NCI-H1105 treated with DMSO at 0.1 percent for 48 hours (cell line): ENCODE results near the gene ENTPD8.
"Not testable (repeated sequence)": the region's sequence is repeated elsewhere in the genome, so short reads cannot be mapped to it uniquely, and the experiment has no call there.

Experiments
- DNase-seq: peaks from one replicate; lab custom pipeline; 2025; lab: John Stamatoyannopoulos, UW

ENTPD8 gene

GRCh38 chr9:137476856-137477255 is 35.7 kb upstream of the ENTPD8 start:
- no peak for DNase-seq

GRCh38 chr9:137475666-137476065 is 34.5 kb upstream of the ENTPD8 start:
- no peak for DNase-seq

GRCh38 chr9:137474271-137474670 is 33.1 kb upstream of the ENTPD8 start:
- no peak for DNase-seq

- no peak for DNase-seq
Measured at GRCh38 chr9:137470785-137471184, 29.6 kb upstream of the ENTPD8 start.

- no peak for DNase-seq
Measured at GRCh38 chr9:137467896-137468295, 26.7 kb upstream of the ENTPD8 start.

GRCh38 chr9:137467161-137467581 is 26.0 kb upstream of the ENTPD8 start:
- no peak for DNase-seq

GRCh38 chr9:137466389-137467085 is 25.4 kb upstream of the ENTPD8 start:
- not testable (repeated sequence) for DNase-seq

GRCh38 chr9:137465720-137466388 is 24.7 kb upstream of the ENTPD8 start:
- no peak for DNase-seq

GRCh38 chr9:137465000-137465719 is 24.0 kb upstream of the ENTPD8 start:
- no peak for DNase-seq

- DNase-seq = no peak
Measured at GRCh38 chr9:137464291-137464999, 23.3 kb upstream of the ENTPD8 start.

GRCh38 chr9:137463931-137464290 is 22.8 kb upstream of the ENTPD8 start:
- DNase-seq = no peak

GRCh38 chr9:137462986-137463930 is 22.1 kb upstream of the ENTPD8 start:
- no peak for DNase-seq

- no peak for DNase-seq
Measured at GRCh38 chr9:137462396-137462985, 21.3 kb upstream of the ENTPD8 start.

GRCh38 chr9:137461663-137462395 is 20.7 kb upstream of the ENTPD8 start:
- DNase-seq = no peak

GRCh38 chr9:137461316-137461662 is 20.1 kb upstream of the ENTPD8 start:
- DNase-seq = no peak

- no peak for DNase-seq
Measured at GRCh38 chr9:137460363-137461315, 19.5 kb upstream of the ENTPD8 start.

GRCh38 chr9:137459601-137460362 is 18.6 kb upstream of the ENTPD8 start:
- DNase-seq = no peak

GRCh38 chr9:137459152-137459600 is 18.0 kb upstream of the ENTPD8 start, which contains the start of gene NSMF:
NSMF (minus strand) TSS chr9:137459334; CDS start chr9:137459102, 232 bp downstream.
- peak; percentile 81 for DNase-seq
